Stimulated activated CD8-positive, alpha-beta memory T cell treated with anti-CD3 and anti-CD28 coated beads, Interleukin-4, amount 100 ng/mL, for 48 hours (primary cell): ENCODE data around the gene NEURL1B.
"Not testable (repeated sequence)": the region's sequence is repeated elsewhere in the genome, so short reads cannot be mapped to it uniquely, and the experiment has no call there.

Source experiments
- DNase-seq: peaks from one replicate; pipeline ENCODE4 v3.0.0-alpha.2; 2020

NEURL1B gene

DNA sequence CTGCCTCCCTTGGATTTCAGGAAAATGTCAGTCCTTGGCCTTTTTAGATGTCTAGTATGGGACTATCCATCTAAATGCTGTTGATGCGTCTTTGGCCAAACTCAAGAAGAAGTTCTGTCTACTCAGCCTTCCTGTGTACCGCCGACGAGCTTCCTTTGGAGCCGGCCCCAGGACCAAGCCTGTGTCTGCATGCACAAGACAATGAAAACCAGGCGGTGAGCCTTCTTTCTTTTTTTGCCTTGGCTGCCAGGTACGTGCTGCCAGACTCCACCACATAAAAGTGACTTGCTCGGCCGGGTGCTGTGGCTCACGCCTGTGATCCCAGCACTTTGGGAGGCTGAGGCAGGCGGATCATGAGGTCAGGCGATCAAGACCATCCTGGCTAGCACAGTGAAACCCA is 6.0 kb upstream of the NEURL1B start:
- DNase-seq, result no peak

DNA sequence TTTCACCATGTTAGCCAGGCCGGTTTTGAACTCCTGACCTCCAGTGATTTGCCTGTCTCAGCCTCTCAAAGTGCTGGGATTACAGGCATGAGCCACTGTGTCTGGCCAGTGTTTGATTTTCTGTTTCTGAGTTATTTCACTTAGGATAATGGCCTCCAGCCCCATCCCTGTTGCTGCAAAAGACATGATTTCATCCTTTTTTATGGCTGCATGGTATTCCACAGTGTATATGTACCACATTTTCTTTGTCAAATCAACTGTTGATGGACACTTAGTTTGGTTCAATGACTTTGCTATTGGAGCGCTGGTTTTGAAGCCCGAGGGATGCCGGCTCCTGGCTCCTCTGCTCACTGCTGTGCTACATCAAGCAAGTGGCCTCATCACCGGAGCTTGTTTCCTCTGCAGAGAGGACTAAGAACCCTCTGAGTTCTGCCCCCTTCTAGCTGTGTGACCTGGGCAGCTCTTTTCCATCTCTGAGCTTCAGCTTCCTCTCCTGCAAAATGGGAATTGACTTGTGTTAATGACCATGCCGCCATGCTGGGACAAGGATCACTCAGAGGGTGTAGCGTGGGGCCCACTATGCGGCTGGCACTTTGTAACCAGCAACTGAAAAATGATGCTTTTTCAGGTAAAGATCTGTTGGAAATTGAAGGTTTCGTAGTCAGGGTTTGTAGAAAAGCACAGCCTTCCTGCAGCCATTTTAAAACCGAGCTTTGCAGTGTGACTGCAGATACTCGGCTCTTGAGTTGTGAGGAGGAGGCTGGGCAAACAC is 4.6 kb upstream of the NEURL1B start:
- DNase-seq, result no peak

GRCh38 chr5:172637110-172637580 is 3.9 kb upstream of the NEURL1B start:
- no peak for DNase-seq

DNA sequence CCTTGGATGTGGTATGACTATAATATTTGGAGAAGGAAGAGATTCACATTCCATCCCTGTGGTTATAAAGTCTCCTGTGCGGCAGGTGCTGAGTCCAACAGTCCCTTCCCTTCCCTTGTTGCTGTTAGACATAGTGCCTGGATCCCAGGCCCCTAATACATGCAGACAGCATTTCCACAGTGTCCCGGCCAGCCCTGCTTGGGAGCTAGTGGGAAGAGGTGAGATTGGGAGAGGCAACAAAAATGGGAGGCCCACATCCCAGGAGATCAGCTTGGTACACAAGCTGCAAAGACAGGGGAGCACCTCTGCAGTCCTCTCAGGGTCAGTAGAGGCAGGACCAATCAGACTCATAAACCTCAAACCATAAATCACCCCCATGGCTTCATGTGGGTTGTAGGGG is 3.3 kb upstream of the NEURL1B start:
- DNase-seq, result no peak

DNA sequence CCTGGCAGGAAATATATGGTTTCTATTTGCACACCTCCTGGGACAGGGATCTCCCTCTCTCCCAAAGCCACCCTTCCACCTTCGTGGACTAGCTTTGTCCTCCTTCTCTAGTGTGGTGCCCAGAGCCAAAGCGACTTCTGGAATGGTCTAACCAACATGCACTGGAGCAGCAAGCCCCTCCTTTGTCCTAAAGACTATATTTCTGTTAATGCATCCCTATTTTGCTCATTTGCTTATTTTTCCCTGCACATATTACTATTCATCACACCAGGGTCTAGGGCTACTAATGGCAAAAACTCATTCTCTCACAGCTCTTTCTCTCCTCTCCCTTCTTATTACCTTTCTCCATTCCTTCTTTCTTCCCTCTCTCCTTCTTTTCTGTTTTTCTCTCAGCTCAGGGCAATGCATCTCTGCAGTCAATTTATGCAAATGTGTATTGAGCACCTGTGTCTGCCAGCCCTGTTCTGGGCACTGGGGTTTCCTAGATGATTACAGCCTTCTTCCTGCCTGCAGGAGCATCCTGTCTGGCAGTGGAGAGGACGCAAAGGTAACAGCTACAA is 2.8 kb upstream of the NEURL1B start:
- no peak for DNase-seq

- no peak for DNase-seq
These were observed 924 bp upstream of the NEURL1B start for GRCh38 chr5:172640139-172640538.

DNA sequence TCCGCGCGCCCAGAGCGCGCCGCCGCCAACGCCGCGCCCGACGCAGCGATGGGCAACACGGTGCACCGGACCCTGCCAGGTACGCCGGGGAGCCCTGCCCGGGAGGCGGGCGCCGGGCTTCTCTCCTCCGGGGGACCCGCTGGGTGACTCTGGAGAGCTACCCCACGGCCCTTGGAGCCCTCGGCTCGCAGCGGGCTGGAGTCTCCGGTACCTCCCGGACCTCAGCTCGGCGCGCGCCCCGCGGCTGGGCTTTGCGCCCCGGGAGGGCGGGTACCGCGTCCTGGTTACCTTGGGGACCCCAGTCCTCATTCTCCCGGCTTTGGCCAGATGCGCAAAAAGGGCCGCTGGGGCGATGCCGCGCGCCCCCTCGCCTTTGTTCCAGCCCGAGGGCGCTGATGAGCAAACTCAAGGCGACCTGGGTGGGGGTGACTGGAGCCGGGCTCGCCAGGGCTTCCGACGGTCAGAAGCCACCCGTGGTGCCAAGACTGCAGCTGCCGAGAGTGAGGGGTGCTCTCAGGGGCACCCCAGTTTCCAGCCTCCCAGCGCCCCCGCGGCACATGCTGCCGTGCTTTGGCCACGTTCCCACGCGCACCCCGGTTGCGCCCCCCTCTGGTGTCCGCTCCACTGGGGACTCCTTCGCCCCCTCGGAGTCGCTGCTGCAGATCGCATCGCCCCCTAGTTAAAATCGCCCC is 442 bp downstream of the NEURL1B start:
- no peak for DNase-seq

- DNase-seq, result no peak
These were observed 967 bp downstream of the NEURL1B start for GRCh38 chr5:172642051-172642409.

- no peak for DNase-seq
These were observed 1.4 kb downstream of the NEURL1B start for GRCh38 chr5:172642486-172642885.

DNA sequence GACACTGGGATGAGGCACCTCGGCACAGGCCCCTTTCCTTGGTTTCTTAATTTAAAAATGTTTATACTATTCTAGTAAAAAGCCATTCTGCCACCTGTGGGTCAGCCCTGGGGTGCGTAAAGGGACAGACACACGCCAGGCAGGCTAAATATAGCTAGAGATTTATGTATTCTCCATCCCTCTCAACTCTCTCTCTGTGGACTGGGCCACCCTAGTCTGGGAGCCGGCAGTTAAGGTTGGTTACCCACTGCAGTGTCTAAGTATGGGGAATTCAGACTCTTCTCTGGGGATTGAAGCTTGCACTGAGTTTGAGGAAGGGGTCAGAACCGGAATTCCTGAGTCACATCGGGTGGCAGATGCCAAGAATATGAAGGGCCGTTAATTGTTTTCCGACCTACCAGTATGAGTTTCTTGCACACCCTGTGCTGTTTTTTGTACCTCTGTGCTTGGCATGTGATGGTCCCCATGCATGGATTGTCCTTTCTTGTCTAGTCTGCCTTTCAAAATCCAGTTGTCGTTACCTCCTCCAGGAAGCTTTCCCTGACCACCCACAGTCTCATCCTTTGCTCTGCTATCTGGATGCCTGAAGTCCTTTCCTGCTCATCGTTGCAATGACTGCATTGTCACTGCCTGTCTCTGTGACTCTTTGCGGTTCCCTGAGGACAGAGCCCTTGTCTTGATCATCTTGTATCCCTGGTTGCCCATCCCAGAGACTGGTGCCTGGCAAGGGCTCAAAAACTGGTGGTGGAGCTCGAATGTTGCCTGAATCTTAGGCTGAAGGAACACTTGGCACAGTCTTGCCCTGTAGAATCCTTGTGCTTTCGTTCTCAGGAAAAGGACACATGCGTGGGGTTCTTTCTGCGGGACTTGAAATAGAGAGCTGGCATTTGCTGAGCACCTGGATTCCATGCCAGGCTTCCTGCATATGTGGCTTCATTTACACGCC is 2.1 kb downstream of the NEURL1B start:
- DNase-seq, result no peak

DNA sequence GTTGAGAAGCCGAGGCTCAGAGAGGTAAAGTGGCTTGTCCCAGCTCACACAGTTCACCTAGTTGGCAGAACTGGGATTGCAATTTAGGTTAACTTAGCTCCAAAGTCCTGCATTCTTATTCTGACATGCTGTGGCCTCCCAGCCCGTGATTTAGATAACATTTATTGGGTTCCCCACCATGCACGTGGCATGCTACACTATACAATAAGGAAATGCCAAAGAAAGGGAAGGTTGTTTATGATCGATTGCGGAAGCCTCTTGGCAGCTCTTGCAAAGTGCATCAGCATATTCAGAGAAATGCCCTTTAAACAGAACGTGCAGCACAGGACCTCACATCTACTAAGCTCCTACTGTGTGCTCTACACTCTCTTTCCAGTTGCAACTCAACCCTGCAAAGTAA is 3.2 kb downstream of the NEURL1B start:
- no peak for DNase-seq

- DNase-seq, result no peak
These were observed 3.6 kb downstream of the NEURL1B start for GRCh38 chr5:172644711-172645110.

- DNase-seq, result no peak
These were observed 4.4 kb downstream of the NEURL1B start for GRCh38 chr5:172645271-172646055.

DNA sequence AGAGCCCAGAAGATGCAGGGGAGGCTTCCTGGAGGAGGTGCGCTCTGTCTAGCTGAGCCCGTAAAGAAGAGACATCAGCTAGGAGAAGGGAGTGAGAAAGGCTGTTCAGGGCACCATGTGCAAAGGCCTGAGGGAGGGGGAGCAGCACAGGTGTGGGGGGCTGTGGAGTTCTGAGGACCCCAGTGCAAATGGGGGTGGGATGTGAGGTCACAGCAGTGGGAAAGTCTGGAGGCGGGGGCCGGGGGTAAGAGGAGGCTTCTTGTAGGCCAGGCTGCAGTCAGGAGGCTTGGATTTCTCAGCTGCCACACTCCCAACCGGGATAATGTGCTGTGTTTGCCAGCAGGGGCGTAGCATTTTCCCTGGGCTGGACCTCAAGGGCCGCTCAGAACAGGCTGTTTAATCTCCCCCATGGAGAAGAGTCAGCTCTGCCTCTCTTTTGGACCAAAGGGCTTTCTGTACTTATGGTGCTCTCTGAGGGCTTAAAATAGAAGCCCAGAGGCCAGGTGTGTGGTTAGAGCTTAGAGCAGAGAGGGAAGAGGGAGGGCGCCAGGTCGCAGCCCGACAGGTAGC is 5.7 kb downstream of the NEURL1B start:
- DNase-seq, result no peak

DNA sequence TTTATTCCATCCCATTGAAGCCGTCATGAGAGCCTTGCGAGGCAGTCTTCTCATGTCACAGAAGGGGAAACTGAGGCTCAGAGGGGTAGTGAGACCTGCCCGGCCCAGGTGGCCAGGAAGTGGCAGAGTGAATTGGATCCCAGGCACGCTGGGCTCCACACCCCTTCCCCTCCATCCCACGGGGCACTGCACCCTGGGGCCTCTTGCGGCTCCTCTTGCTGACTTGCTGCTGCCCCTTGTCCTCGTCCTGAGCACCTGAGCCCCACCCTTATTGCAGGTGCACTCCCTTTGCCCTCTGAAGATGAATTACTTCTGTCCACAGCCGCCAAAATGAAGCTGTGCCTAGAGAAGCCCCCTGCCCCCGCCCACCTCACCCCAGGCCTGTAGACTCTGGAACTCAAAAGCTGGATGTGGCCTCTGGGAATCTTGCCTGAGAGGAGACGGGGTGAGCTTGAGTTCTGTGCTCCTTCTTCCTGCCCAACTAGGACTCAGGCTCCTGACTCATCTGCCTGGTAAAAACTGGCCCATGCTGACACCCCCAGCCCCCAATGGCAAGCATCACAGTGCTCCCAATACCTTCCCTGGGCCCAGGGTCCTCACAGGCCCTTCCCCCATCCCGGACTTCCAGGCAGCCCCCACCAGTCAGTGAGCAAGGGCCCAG is 6.4 kb downstream of the NEURL1B start:
- DNase-seq, result no peak

DNA sequence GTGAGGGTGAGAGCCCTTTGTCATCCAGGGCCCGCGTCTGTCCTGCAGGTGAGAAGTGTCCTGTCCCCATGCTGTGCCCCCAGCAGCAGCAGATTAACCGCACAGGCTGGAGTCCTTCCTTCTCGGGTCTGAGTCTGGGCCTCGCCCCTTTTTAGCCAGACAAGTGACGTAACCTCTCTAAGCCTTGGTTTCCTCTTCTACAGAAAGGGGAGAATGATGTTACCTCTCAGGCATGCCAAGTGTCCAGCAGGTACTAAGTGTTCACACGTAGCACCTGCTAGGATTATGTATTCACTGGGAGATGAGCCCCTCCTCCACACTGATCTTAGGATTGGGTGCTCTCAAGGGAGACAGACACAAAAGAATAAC is 6.9 kb downstream of the NEURL1B start:
- DNase-seq, result no peak

DNA sequence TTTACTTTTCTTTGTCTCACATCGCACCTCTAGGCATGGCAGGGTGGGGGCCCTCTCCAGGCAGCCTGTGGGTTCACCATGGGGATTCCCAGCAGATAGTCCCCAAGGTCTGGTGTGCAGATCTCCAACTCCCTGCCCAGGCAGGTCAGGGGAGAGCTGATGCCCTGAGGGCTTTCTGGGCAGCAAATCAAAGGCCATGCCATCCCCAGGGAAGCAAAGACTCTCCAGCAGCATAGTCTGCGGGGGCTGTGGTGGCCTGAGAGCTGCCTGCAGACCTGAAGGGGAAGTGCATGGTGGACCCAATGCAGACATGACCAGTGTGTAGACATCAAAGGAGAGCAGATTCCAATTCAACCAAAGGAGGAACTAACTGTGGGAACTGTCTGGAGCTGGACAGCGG is 7.7 kb downstream of the NEURL1B start:
- no peak for DNase-seq

DNA sequence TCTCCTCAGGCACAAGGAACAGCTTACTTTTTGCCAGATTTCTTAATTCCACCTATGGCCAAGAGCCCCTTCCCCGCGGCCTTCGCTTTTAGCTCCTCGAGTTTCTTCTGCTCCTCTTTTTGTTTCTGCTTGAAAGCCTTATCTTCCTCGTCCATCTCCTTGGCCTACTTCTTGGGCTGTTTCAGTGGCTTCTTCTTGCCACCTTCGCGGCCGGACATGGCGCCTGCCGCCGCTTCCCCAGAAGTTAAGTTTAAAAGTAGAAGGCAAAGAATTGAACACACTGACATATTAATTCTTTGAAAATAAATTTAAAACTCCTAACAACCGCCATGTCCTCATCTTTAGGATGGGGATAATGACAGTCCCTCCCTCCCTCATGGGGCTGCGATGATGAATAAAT is 15.4 kb downstream of the NEURL1B start:
- DNase-seq, result not testable (repeated sequence)

GRCh38 chr5:172657524-172658233 is 16.6 kb downstream of the NEURL1B start:
- DNase-seq, result not testable (repeated sequence)

DNA sequence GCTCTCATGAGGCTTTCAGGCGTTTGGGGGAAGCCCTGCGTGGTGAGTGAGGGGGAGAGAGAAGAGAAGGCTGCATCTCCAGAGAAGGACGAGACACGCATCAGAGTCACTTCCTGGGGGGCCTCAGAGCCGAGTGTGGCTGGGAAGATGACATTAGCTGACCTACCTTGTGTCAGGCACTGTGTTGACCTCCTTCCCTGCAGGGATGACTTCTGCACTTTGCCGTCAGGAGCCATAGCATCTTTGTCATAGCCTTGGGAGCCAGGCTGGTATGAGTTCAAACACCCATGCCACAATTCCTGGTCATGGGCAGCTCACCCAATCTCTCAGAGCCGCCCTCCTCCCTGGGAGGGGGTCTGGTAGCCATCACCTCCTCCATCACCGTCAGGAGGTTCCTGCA is 17.3 kb downstream of the NEURL1B start:
- DNase-seq, result no peak
